Calu3 (cell line): ENCODE measurements around the gene MYT1. TPM values are rescaled to one million over a fixed set of nuclear protein-coding genes. Genes with fewer than 3 reads are reported as not detected.

Experiments
- BruUV-seq: library from RNA; stranded (reverse); fragments of 400-500 nt; replicated peaks from 2 replicates; lab custom pipeline; 2021; lab: Mats Ljungman, UMichigan
- CTCF ChIA-PET: fragments of 300-600 bp; sonication (Branson Sonifier 250); formaldehyde crosslinking; loops from one replicate; lab custom pipeline; 2022; ENCODE audit warnings: antibody characterized with exemption; lab: Charles Lee
- DNase-seq: peaks from one replicate; pipeline ENCODE4 v3.0.0; 2022
- H3K27ac Mint-ChIP-seq: one replicate; pipeline ENCODE4 v1.8.0; 2022; ENCODE audit warnings: mixed read lengths; ENCODE audit not compliant: unreplicated experiment
- H3K27me3 Mint-ChIP-seq: one replicate; pipeline ENCODE4 v1.8.0; 2022; ENCODE audit warnings: mixed read lengths; ENCODE audit not compliant: unreplicated experiment
- H3K36me3 Mint-ChIP-seq: one replicate; pipeline ENCODE4 v1.8.0; 2022; ENCODE audit warnings: mild to moderate bottlenecking, moderate library complexity, mixed read lengths; ENCODE audit not compliant: insufficient read depth, unreplicated experiment
- H3K4me1 Mint-ChIP-seq: one replicate; pipeline ENCODE4 v1.8.0; 2022; ENCODE audit warnings: mild to moderate bottlenecking, low read depth, mixed read lengths; ENCODE audit not compliant: unreplicated experiment
- H3K4me3 Mint-ChIP-seq: one replicate; pipeline ENCODE4 v1.8.0; 2022; ENCODE audit warnings: mild to moderate bottlenecking, low read depth, moderate library complexity, mixed read lengths; ENCODE audit not compliant: unreplicated experiment
- H3K9me3 Mint-ChIP-seq: one replicate; pipeline ENCODE4 v1.8.0; 2022; ENCODE audit warnings: low read depth, mixed read lengths; ENCODE audit not compliant: unreplicated experiment
- CTCF ChIP-seq: fragments of 200-600 bp; IDR thresholded peaks from one replicate; pipeline ENCODE4 v1.8.0; 2022; ENCODE audit warnings: antibody characterized with exemption; ENCODE audit not compliant: unreplicated experiment
- intact Hi-C: fragments of 100-400 bp; cut with micrococcal nuclease; formaldehyde crosslinking; loops from one replicate; pipeline ENCODE4 v1.10.0; 2022; ENCODE audit not compliant: unreplicated experiment
- total RNA-seq: library from RNA; stranded (reverse); gene quantifications from 2 replicates; pipeline ENCODE4 v1.2.3, GENCODE V29; 2022

MYT1 gene
- total RNA-seq, 1 experiment from 2014 or later: 0.45 TPM

- no peak overlapping the region for H3K4me3 Mint-ChIP-seq
- peaks cover 25% of the 10 kb centered on the region for H3K27me3 Mint-ChIP-seq
- DNase-seq: no peak
- BruUV-seq: no TSS peak
- no peak overlapping the region for H3K27ac Mint-ChIP-seq
- CTCF ChIA-PET: no interaction called here
- H3K4me1 Mint-ChIP-seq: no peaks in the 10 kb centered on the region
- peaks cover 17% of the 10 kb centered on the region for H3K9me3 Mint-ChIP-seq
- TF ChIP-seq CTCF: no peak
- intact Hi-C loops: no loop called here
- H3K36me3 Mint-ChIP-seq: no peaks in the 10 kb centered on the region
These were observed 18.1 kb downstream of the MYT1 start for GRCh38 chr20:64182146-64182865.

- H3K36me3 Mint-ChIP-seq: no peaks in the 10 kb centered on the region
- H3K27me3 Mint-ChIP-seq: peaks cover 15% of the 10 kb centered on the region
- H3K4me3 Mint-ChIP-seq: no peak overlapping the region
- no TSS peak for BruUV-seq
- H3K9me3 Mint-ChIP-seq: peaks cover 17% of the 10 kb centered on the region
- no peak overlapping the region for H3K27ac Mint-ChIP-seq
- TF ChIP-seq CTCF: no peak
- peaks cover under 1% of the 10 kb centered on the region for H3K4me1 Mint-ChIP-seq
- intact Hi-C loops: no loop called here
- CTCF ChIA-PET: no interaction called here
- no peak for DNase-seq
These were observed 19.1 kb downstream of the MYT1 start for GRCh38 chr20:64183313-64183712.

- no peak for DNase-seq
- no peak overlapping the region for H3K27ac Mint-ChIP-seq
- H3K4me1 Mint-ChIP-seq: peaks cover 16% of the 10 kb centered on the region
- H3K27me3 Mint-ChIP-seq: peaks cover 10% of the 10 kb centered on the region
- TF ChIP-seq CTCF: no peak
- CTCF ChIA-PET: no interaction called here
- peaks cover 12% of the 10 kb centered on the region for H3K36me3 Mint-ChIP-seq
- H3K4me3 Mint-ChIP-seq: no peak overlapping the region
- no TSS peak for BruUV-seq
- intact Hi-C loops: no loop called here
- peaks cover 15% of the 10 kb centered on the region for H3K9me3 Mint-ChIP-seq
These were observed 20.5 kb downstream of the MYT1 start for GRCh38 chr20:64184795-64185194.

- CTCF ChIA-PET: no interaction called here
- Mint-ChIP-seq H3K36me3 (peaks cover 12% of the 10 kb centered on the region), H3K4me3 (no peak overlapping the region), H3K27ac (no peak overlapping the region), H3K9me3 (peaks cover 10% of the 10 kb centered on the region), H3K27me3 (peaks cover 4% of the 10 kb centered on the region), H3K4me1 (peaks cover 22% of the 10 kb centered on the region)
- BruUV-seq: no TSS peak
- no peak for DNase-seq
- TF ChIP-seq CTCF: no peak
- intact Hi-C loops: no loop called here
These were observed 21.1 kb downstream of the MYT1 start for GRCh38 chr20:64185276-64185900.
